A673 (cell line): ENCODE results near the gene BRD4. TPM values are rescaled to one million over a fixed set of nuclear protein-coding genes. Genes with fewer than 3 reads are reported as not detected.

Experiments used
- BruUV-seq: library from RNA; stranded (reverse); fragments of 400-500 nt; replicated peaks from 2 replicates; lab custom pipeline; 2021; lab: Mats Ljungman, UMichigan
- CTCF ChIA-PET: fragments of 300-600 bp; sonication (Branson Sonifier 250); formaldehyde crosslinking; loops from one replicate; lab custom pipeline; 2022; ENCODE audit warnings: antibody characterized with exemption; lab: Charles Lee
- POLR2A ChIA-PET: fragments of 300-600 bp; sonication (Branson Sonifier 250); formaldehyde crosslinking; loops from one replicate; lab custom pipeline; 2022; ENCODE audit warnings: antibody characterized with exemption; ENCODE audit not compliant: low non-redundant PET; lab: Charles Lee
- DNase-seq: peaks from one replicate; pipeline ENCODE4 v3.0.0-alpha.2; 2015; ENCODE audit warnings: low spot score
- H3K27ac ChIP-seq: fragments of 200-600 bp; sonication (generic); 2 replicates; pipeline ENCODE4 v1.5.1; 2016; ENCODE audit warnings: mixed run types, low read depth, mild to moderate bottlenecking, mixed read lengths, antibody characterized with exemption, low read length; ENCODE audit not compliant: poor library complexity, severe bottlenecking
- H3K27me3 ChIP-seq: fragments of 200-600 bp; sonication (generic); replicated peaks from 2 replicates; pipeline ENCODE4 v1.6.1; 2017; ENCODE audit warnings: mixed run types, low read depth, mild to moderate bottlenecking, mixed read lengths, antibody characterized with exemption, low read length; ENCODE audit not compliant: insufficient read depth, poor library complexity
- H3K36me3 ChIP-seq: fragments of 200-600 bp; sonication (generic); 2 replicates; pipeline ENCODE4 v1.6.1; 2016; ENCODE audit warnings: mixed run types, mild to moderate bottlenecking, mixed read lengths, antibody characterized with exemption, low read length; ENCODE audit not compliant: insufficient read depth, poor library complexity, severe bottlenecking
- H3K4me1 ChIP-seq: fragments of 200-600 bp; sonication (generic); 2 replicates; pipeline ENCODE4 v1.6.1; 2017; ENCODE audit warnings: mixed run types, mild to moderate bottlenecking, mixed read lengths, antibody characterized with exemption, low read length; ENCODE audit not compliant: insufficient read depth, poor library complexity, severe bottlenecking
- H3K4me3 ChIP-seq: fragments of 200-600 bp; sonication (generic); 2 replicates; pipeline ENCODE4 v1.5.1; 2016; ENCODE audit warnings: low read depth, mixed run types, mild to moderate bottlenecking, mixed read lengths, low read length; ENCODE audit not compliant: poor library complexity, severe bottlenecking
- H3K9me3 ChIP-seq: fragments of 200-600 bp; sonication (generic); 2 replicates; pipeline ENCODE4 v1.6.1; 2016; ENCODE audit warnings: mixed run types, low read depth, mild to moderate bottlenecking, mixed read lengths, antibody characterized with exemption, low read length; ENCODE audit not compliant: poor library complexity, severe bottlenecking
- EZH2 ChIP-seq: fragments of 200-600 bp; sonication (generic); IDR thresholded peaks from 2 replicates; pipeline ENCODE4 v1.6.1; 2017; ENCODE audit warnings: borderline replicate concordance, low read depth, mild to moderate bottlenecking, mixed read lengths, antibody characterized with exemption, low read length; ENCODE audit not compliant: poor library complexity, severe bottlenecking
- intact Hi-C: fragments of 100-400 bp; cut with micrococcal nuclease; formaldehyde crosslinking; loops from one replicate; pipeline ENCODE4 v1.10.0; 2022; ENCODE audit not compliant: unreplicated experiment
- total RNA-seq: library from RNA; stranded (reverse); gene quantifications from 2 replicates; pipeline ENCODE4 v1.2.3, GENCODE V29; 2021
- TF ChIP-seq, protein P1 (sequence below): fragments of 300-800, 200-600 bp; sonication (generic); conservative IDR thresholded peaks from 2 replicates; pipeline ENCODE4 v1.5.1; 2017; ENCODE audit warnings: low read depth, mild to moderate bottlenecking, antibody characterized with exemption, low read length, moderate library complexity, mixed read lengths

The BRD4 gene
- total RNA-seq, 1 experiment from 2014 or later = 174 TPM

DNA sequence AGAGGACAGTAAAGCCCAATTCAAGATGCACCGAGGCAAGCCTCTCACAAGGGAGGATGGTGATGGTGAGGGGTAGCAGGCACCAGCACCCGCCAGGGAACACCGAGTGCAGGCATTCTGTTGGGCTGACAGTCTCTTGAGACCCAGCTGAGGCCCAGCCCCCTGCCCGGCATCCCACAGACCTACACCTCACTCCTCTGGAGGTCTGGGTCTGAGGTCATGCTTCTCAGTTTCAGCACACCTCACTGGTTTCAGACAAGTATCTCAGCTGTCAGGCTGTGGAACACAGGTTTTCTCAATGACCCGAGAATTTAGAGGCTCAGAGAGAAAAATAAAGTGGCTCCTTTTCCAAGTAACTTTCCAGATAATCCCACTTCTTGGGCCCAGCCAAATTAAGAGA, 72.4 kb downstream of the BRD4 start:
- no peaks in the 10 kb centered on the region for H3K9me3 ChIP-seq
- no peaks in the 10 kb centered on the region for H3K4me1 ChIP-seq
- ChIA-PET CTCF (no interaction called here), POLR2A (no interaction called here)
- TF ChIP-seq, protein P1, sequence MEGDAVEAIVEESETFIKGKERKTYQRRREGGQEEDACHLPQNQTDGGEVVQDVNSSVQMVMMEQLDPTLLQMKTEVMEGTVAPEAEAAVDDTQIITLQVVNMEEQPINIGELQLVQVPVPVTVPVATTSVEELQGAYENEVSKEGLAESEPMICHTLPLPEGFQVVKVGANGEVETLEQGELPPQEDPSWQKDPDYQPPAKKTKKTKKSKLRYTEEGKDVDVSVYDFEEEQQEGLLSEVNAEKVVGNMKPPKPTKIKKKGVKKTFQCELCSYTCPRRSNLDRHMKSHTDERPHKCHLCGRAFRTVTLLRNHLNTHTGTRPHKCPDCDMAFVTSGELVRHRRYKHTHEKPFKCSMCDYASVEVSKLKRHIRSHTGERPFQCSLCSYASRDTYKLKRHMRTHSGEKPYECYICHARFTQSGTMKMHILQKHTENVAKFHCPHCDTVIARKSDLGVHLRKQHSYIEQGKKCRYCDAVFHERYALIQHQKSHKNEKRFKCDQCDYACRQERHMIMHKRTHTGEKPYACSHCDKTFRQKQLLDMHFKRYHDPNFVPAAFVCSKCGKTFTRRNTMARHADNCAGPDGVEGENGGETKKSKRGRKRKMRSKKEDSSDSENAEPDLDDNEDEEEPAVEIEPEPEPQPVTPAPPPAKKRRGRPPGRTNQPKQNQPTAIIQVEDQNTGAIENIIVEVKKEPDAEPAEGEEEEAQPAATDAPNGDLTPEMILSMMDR = no peak
- no peak for TF ChIP-seq EZH2
- no peak for DNase-seq
- peaks cover 96% of the 10 kb centered on the region for H3K36me3 ChIP-seq
- intact Hi-C loops = loop anchor here (5.0 to 10.0 kb wide), 3 partner anchors 67 to 165 kb away; partner anchors contain the start of gene AKAP8L
- H3K27me3 ChIP-seq = no peaks in the 10 kb centered on the region
- no TSS peak for BruUV-seq
- H3K4me3 ChIP-seq = no peak overlapping the region
- no peak overlapping the region for H3K27ac ChIP-seq

DNA sequence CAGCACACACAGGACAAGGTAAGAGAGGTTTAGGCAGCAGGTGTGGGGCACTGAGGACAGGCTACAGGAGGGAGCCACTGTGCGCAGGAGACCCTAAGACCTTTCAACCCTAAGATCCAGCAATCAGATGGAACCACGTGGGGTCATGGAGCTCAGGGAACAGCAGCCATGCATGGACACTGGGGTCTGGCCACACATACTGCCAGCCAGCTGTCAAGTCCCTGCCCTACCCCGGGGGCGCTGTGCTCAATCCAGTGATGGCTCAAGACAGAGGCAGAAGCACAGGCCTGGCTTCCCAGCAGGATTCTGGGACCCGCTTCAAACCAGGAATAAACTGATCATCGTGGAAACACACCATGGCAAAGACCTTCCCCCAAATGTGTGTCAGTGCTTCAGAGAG, 74.6 kb downstream of the BRD4 start:
- no peaks in the 10 kb centered on the region for H3K27me3 ChIP-seq
- H3K9me3 ChIP-seq = no peaks in the 10 kb centered on the region
- ChIA-PET POLR2A (no interaction called here), CTCF (interaction anchor here (1.0 kb wide), 1 partner anchor 81 kb away, joined by 3 read pairs; no protein-coding TSS in a partner anchor)
- H3K4me1 ChIP-seq = no peaks in the 10 kb centered on the region
- BruUV-seq = no TSS peak
- no peak overlapping the region for H3K27ac ChIP-seq
- DNase-seq = no peak
- no peak overlapping the region for H3K4me3 ChIP-seq
- intact Hi-C loops = loop anchor here (10.0 kb wide), 1 partner anchor 163 kb away; no protein-coding TSS in a partner anchor
- TF ChIP-seq, protein P1 = no peak
- no peak for TF ChIP-seq EZH2
- peaks cover 95% of the 10 kb centered on the region for H3K36me3 ChIP-seq

- Histone ChIP-seq H3K4me3 (no peak overlapping the region), H3K27ac (no peak overlapping the region), H3K4me1 (peaks cover 8% of the 10 kb centered on the region), H3K27me3 (no peaks in the 10 kb centered on the region), H3K36me3 (peaks cover 89% of the 10 kb centered on the region), H3K9me3 (no peaks in the 10 kb centered on the region)
- no peak for DNase-seq
- TF ChIP-seq EZH2 = no peak
- TF ChIP-seq, protein P1 = no peak
- BruUV-seq = no TSS peak
- ChIA-PET CTCF (no interaction called here), POLR2A (no interaction called here)
- intact Hi-C loops = loop anchor here (10.0 kb wide), 1 partner anchor 162 kb away; no protein-coding TSS in a partner anchor
These were observed 75.5 kb downstream of the BRD4 start for GRCh38 chr19:15256708-15257331.
